Pancreas (tissue), 10 donors: ENCODE measurements around the gene ZBTB7A. TPM values are rescaled to one million over a fixed set of nuclear protein-coding genes. Genes with fewer than 3 reads are reported as not detected.
A peak's percentile ranks its signal among the peaks of the same experiment; 100 is the strongest.

Source experiments
- ATAC-seq, 4 donors: fragments of 200-7000 bp; cut with Tn5 transposase; one replicate each; pipeline versions ENCODE4 v1.8.0 to v1.9.1; 2020; ENCODE audit warnings: mild to moderate bottlenecking in 4 of 4, moderate library complexity in 4 of 4
- DNase-seq, 6 donors: peaks; one replicate each; pipeline ENCODE4 v3.0.0-alpha.2; 2020
- FAIRE-seq: peaks from 2 replicates; lab custom pipeline; 2012; peaks lifted over from hg19 to GRCh38; lab: Jason Lieb, UNC
- H3K27ac ChIP-seq, 4 donors: fragments of 200-600 bp; sonication (generic); 1 replicate in 3 of 4; 2 replicates in 1 of 4; pipeline versions ENCODE4 v1.5.0 to v1.8.0; 2020
- H3K27me3 ChIP-seq, 4 donors: fragments of 200-600 bp; one replicate each; pipeline ENCODE4 v1.8.0; 2021
- H3K36me3 ChIP-seq, 3 donors: fragments of 200-600 bp; sonication (generic) in 1 of 3; one replicate each; pipeline versions ENCODE4 v1.5.0 to v1.8.0; 2020 to 2021
- H3K4me1 ChIP-seq, 3 donors: fragments of 200-600 bp; one replicate each; pipeline ENCODE4 v1.8.0; 2021
- H3K4me3 ChIP-seq, 4 donors: fragments of 200-600 bp; sonication (generic) in 2 of 4; one replicate each; pipeline versions ENCODE4 v1.5.0 to v1.8.0; 2020 to 2021
- H3K9me3 ChIP-seq, 4 donors: fragments of 200-600 bp; one replicate each; pipeline ENCODE4 v1.8.0; 2021
- WGBS, 2 donors: extraction: QIAGEN DNeasy Blood & Tissue Kit; methylation state at CpG; one replicate each; pipeline ENCODE4 v1.1.7; 2013; 5-methylcytosine and 5-hydroxymethylcytosine counted together
- intact Hi-C, 3 donors: fragments of 100-400 bp; cut with DNase I; formaldehyde crosslinking; loops; one replicate each; pipeline versions ENCODE4 v1.11.1 to v1.14.2; 2022
- polyA plus RNA-seq, 2 donors: library from polyadenylated mRNA; stranded (reverse); fragments of 200-250 nt; gene quantifications; one replicate each; pipeline ENCODE4 v1.2.3, GENCODE V29; 2013
- total RNA-seq, 6 donors: library from RNA; stranded (reverse); fragmentation: NEBNext Ultra II Directional in 4 of 6; extraction: Animal tissue kit (Norgen Biotek cat#: 25700) in 4 of 6; gene quantifications; one replicate each; pipeline versions ENCODE4 v1.2.1 to v1.2.4, GENCODE V29; 2021 to 2023
- TF ChIP-seq, protein P1 (sequence below), 4 donors: fragments of 200-600 bp; sonication (generic) in 3 of 4; IDR thresholded peaks; one replicate each; pipeline versions ENCODE4 v1.5.0 to v1.8.0; 2021; ENCODE audit warnings: antibody characterized with exemption in 4 of 4
- donor health status: healthy with polysubstance abuse.
- donor health status: DM: no; HTN: no; CAD: no; lungs with moderate emphysema.
- donor health status: DM: no; HTN: no; CAD: no.
- donor health status: control.
- donor health status: control.
- donor health status: Bipolar disorder and iron deficiency.
- donor health status: DM: yes; HTN: yes; CAD: no.
- donor health status: DM: no; HTN: no; CAD: no.
- donor health status: DM: no; HTN: no; CAD: no.
- donor health status: DM: yes; HTN: yes; CAD: no.

ZBTB7A gene
- total and polyA plus RNA-seq, 8 donors: 6.1 to 25.0 (median 13.2) TPM

GRCh38 chr19:4018140-4018613 is 48.5 kb downstream of the ZBTB7A start:
- no peak for ATAC-seq
- WGBS, 2 donors: 84 to 88% methylated on average over 22 of the region's 22 CpGs
- FAIRE-seq: no peak
- H3K4me1 ChIP-seq: peaks cover 14 to 32% (median 27%) of the 10 kb centered on the region in 3 donors
- TF ChIP-seq, protein P1, sequence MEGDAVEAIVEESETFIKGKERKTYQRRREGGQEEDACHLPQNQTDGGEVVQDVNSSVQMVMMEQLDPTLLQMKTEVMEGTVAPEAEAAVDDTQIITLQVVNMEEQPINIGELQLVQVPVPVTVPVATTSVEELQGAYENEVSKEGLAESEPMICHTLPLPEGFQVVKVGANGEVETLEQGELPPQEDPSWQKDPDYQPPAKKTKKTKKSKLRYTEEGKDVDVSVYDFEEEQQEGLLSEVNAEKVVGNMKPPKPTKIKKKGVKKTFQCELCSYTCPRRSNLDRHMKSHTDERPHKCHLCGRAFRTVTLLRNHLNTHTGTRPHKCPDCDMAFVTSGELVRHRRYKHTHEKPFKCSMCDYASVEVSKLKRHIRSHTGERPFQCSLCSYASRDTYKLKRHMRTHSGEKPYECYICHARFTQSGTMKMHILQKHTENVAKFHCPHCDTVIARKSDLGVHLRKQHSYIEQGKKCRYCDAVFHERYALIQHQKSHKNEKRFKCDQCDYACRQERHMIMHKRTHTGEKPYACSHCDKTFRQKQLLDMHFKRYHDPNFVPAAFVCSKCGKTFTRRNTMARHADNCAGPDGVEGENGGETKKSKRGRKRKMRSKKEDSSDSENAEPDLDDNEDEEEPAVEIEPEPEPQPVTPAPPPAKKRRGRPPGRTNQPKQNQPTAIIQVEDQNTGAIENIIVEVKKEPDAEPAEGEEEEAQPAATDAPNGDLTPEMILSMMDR (IDR thresholded peaks at IDR 0.05): no peak
- intact Hi-C loops: loop anchor here in 1 of 3 donors (5.0 kb wide), 1 partner anchor 34 kb away; no protein-coding TSS in a partner anchor
- no peaks in the 10 kb centered on the region for H3K9me3 ChIP-seq
- H3K27me3 ChIP-seq: no peaks in the 10 kb centered on the region
- no peak overlapping the region for H3K27ac ChIP-seq
- DNase-seq: peak in 2 of 6 donors; percentile 25 to 55
- no peak overlapping the region for H3K4me3 ChIP-seq
- peaks cover 0 to 9% (median 2%) of the 10 kb centered on the region in 3 donors for H3K36me3 ChIP-seq

GRCh38 chr19:4016903-4017638 is 49.6 kb downstream of the ZBTB7A start:
- Histone ChIP-seq H3K36me3 (peaks cover 0 to 9% (median 2%) of the 10 kb centered on the region in 3 donors), H3K4me3 (no peak overlapping the region), H3K27me3 (no peaks in the 10 kb centered on the region), H3K27ac (peak overlapping the region in 1 of 4 donors; percentile 54), H3K9me3 (no peaks in the 10 kb centered on the region), H3K4me1 (peaks cover 22 to 40% (median 38%) of the 10 kb centered on the region in 3 donors)
- DNase-seq (peak in 2 of 6 donors; percentile 36 to 75), ATAC-seq (no peak), FAIRE-seq (no peak)
- TF ChIP-seq, protein P1 (IDR thresholded peaks at IDR 0.05): no peak
- 93 to 94% methylated on average over 14 to 15 of the region's 15 CpGs for WGBS, 2 donors
- intact Hi-C loops: loop anchor here in 1 of 3 donors (5.0 kb wide), 1 partner anchor 35 kb away; no protein-coding TSS in a partner anchor

- TF ChIP-seq, protein P1 (IDR thresholded peaks at IDR 0.05): no peak
- Histone ChIP-seq H3K4me1 (peaks cover 22 to 42% (median 39%) of the 10 kb centered on the region in 3 donors), H3K27me3 (no peaks in the 10 kb centered on the region), H3K9me3 (no peaks in the 10 kb centered on the region), H3K4me3 (no peak overlapping the region), H3K27ac (peak overlapping the region; percentile 26 to 59 (median 46)), H3K36me3 (peaks cover 0 to 9% (median 2%) of the 10 kb centered on the region in 3 donors)
- intact Hi-C loops: loop anchor here in 1 of 3 donors (5.0 kb wide), 1 partner anchor 36 kb away; no protein-coding TSS in a partner anchor
- no peak for ATAC-seq
- DNase-seq: peak in 1 of 6 donors; percentile 20
- FAIRE-seq: no peak
- 80 to 86% methylated on average over 11 to 12 of the region's 12 CpGs for WGBS, 2 donors
Measured at GRCh38 chr19:4016486-4016885, 50.2 kb downstream of the ZBTB7A start.

- FAIRE-seq (no peak), ATAC-seq (peak; percentile 18 to 81 (median 70)), DNase-seq (peak; percentile 65 to 92 (median 74))
- no peaks in the 10 kb centered on the region for H3K9me3 ChIP-seq
- H3K4me3 ChIP-seq: peak overlapping the region in 2 of 4 donors; percentile 1 to 3
- peaks cover 26 to 48% (median 44%) of the 10 kb centered on the region in 3 donors for H3K4me1 ChIP-seq
- H3K27ac ChIP-seq: peak overlapping the region; percentile 26 to 59 (median 46)
- intact Hi-C loops: loop anchor here in 1 of 3 donors (5.0 kb wide), 1 partner anchor 36 kb away; no protein-coding TSS in a partner anchor
- 30 to 34% methylated on average over 36 to 37 of the region's 37 CpGs for WGBS, 2 donors
- no peaks in the 10 kb centered on the region for H3K27me3 ChIP-seq
- TF ChIP-seq, protein P1 (IDR thresholded peaks at IDR 0.05): no peak
- H3K36me3 ChIP-seq: peaks cover 0 to 9% (median 2%) of the 10 kb centered on the region in 3 donors
Measured at GRCh38 chr19:4015705-4016402, 50.8 kb downstream of the ZBTB7A start.
